Endodermal cell (in vitro differentiated cells): ENCODE measurements around the gene CPA4. TPM values are rescaled to one million over a fixed set of nuclear protein-coding genes. Genes with fewer than 3 reads are reported as not detected.

Experiments used
- DNase-seq: peaks from one replicate; pipeline ENCODE4 v3.0.0-alpha.2; 2017
- H3K27ac ChIP-seq: 2 replicates; pipeline ENCODE4 v1.5.1; 2013; ENCODE audit warnings: mild to moderate bottlenecking, low read depth, low read length, moderate library complexity
- H3K27me3 ChIP-seq: 2 replicates; pipeline ENCODE4 v1.6.1; 2013; ENCODE audit warnings: mild to moderate bottlenecking, low read length, moderate library complexity; ENCODE audit not compliant: insufficient read depth, control insufficient read depth, poor library complexity, severe bottlenecking
- H3K36me3 ChIP-seq: 2 replicates; pipeline ENCODE4 v1.7.0; 2013; ENCODE audit warnings: mild to moderate bottlenecking, low read length, moderate library complexity; ENCODE audit not compliant: control insufficient read depth, insufficient read depth
- H3K4me1 ChIP-seq: one replicate; pipeline ENCODE4 v1.7.0; 2013; ENCODE audit warnings: low read length; ENCODE audit not compliant: control insufficient read depth, insufficient read depth
- H3K4me3 ChIP-seq: 2 replicates; pipeline ENCODE4 v1.5.1; 2013; ENCODE audit warnings: mild to moderate bottlenecking, low read length, moderate library complexity
- H3K9ac ChIP-seq: 2 replicates; pipeline ENCODE4 v1.6.1; 2013; ENCODE audit warnings: mild to moderate bottlenecking, low read length, moderate library complexity; ENCODE audit not compliant: poor library complexity, severe bottlenecking; ENCODE audit errors: extremely low read depth
- H3K9me3 ChIP-seq: 2 replicates; pipeline ENCODE4 v1.6.1; 2013; ENCODE audit warnings: mild to moderate bottlenecking, low read length, moderate library complexity; ENCODE audit not compliant: control insufficient read depth
- H3K27ac Mint-ChIP-seq: 2 replicates; pipeline ENCODE4 v1.8.0; 2020; ENCODE audit warnings: mixed read lengths
- H3K27me3 Mint-ChIP-seq: 2 replicates; pipeline ENCODE4 v1.8.0; 2021; ENCODE audit warnings: mild to moderate bottlenecking, mixed read lengths; ENCODE audit not compliant: insufficient read depth
- H3K36me3 Mint-ChIP-seq: 2 replicates; pipeline ENCODE4 v1.8.0; 2020; ENCODE audit warnings: low read depth, mixed read lengths
- H3K4me1 Mint-ChIP-seq: 2 replicates; pipeline ENCODE4 v1.8.0; 2020; ENCODE audit warnings: mixed read lengths
- H3K4me3 Mint-ChIP-seq: 2 replicates; pipeline ENCODE4 v1.8.0; 2020; ENCODE audit warnings: mild to moderate bottlenecking, moderate library complexity, mixed read lengths
- H3K9me3 Mint-ChIP-seq: 2 replicates; pipeline ENCODE4 v1.8.0; 2020; ENCODE audit warnings: mild to moderate bottlenecking, mixed read lengths
- WGBS, 2 experiments: methylation state at CpG; one replicate each; pipeline versions ENCODE4 v1.1.5 to v1.1.7; 2013; ENCODE audit warnings: missing lambda C conversion rate in 2 of 2, mixed read lengths in 1 of 2; ENCODE audit not compliant: insufficient coverage in 1 of 2, insufficient read length in 1 of 2; 5-methylcytosine and 5-hydroxymethylcytosine counted together
- total RNA-seq, 2 donors: library from RNA; stranded (reverse); fragmentation: NEBNext Ultra II Directional in 1 of 2; extraction: Animal tissue kit (Norgen Biotek cat#: 25700) in 1 of 2; gene quantifications; 2 replicates in 1 of 2; 3 replicates in 1 of 2; pipeline ENCODE4 v1.2.1, GENCODE V29; 2021
- TF ChIP-seq, protein P1 (sequence below): fragments of 200-600 bp; sonication (generic); conservative IDR thresholded peaks from 2 replicates; pipeline ENCODE4 v1.5.0; 2021; ENCODE audit warnings: antibody characterized with exemption, mild to moderate bottlenecking

Gene CPA4
- total RNA-seq, 2 donors from 2014 or later: not detected

DNA sequence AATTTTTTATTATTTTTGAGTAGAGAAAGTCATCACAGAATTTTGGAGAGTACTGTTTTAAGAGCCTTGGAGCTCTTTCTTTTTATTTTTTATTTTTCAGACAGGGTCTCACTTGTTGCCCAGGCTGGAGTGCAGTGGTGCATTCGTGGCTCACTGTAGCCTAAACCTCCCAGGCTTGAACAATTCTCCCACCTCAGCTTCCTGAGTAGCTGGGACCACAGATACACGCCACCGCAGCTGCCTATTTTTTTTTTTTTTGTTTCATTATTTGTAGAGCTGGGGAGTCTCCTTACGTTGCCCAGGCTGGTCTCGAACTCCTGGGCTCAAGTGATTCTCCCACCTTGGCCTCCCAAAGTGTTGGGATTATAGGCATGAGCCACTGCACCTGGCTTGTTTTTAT, 10.6 kb downstream of the CPA4 start:
- H3K27ac ChIP-seq: no peak overlapping the region
- Mint-ChIP-seq H3K4me1 (no peaks in the 10 kb centered on the region), H3K9me3 (no peaks in the 10 kb centered on the region), H3K36me3 (no peaks in the 10 kb centered on the region), H3K4me3 (no peak overlapping the region), H3K27ac (no peak overlapping the region), H3K27me3 (peaks cover 3% of the 10 kb centered on the region)
- H3K36me3 ChIP-seq: no peaks in the 10 kb centered on the region
- TF ChIP-seq, protein P1, sequence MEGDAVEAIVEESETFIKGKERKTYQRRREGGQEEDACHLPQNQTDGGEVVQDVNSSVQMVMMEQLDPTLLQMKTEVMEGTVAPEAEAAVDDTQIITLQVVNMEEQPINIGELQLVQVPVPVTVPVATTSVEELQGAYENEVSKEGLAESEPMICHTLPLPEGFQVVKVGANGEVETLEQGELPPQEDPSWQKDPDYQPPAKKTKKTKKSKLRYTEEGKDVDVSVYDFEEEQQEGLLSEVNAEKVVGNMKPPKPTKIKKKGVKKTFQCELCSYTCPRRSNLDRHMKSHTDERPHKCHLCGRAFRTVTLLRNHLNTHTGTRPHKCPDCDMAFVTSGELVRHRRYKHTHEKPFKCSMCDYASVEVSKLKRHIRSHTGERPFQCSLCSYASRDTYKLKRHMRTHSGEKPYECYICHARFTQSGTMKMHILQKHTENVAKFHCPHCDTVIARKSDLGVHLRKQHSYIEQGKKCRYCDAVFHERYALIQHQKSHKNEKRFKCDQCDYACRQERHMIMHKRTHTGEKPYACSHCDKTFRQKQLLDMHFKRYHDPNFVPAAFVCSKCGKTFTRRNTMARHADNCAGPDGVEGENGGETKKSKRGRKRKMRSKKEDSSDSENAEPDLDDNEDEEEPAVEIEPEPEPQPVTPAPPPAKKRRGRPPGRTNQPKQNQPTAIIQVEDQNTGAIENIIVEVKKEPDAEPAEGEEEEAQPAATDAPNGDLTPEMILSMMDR: no peak
- WGBS, 2 experiments: 86 to 100% methylated on average over 1 to 5 of the region's 5 CpGs
- no peak overlapping the region for H3K4me3 ChIP-seq
- no peak overlapping the region for H3K9ac ChIP-seq
- no peaks in the 10 kb centered on the region for H3K9me3 ChIP-seq
- no peak for DNase-seq
- no peaks in the 10 kb centered on the region for H3K27me3 ChIP-seq
- H3K4me1 ChIP-seq: no peaks in the 10 kb centered on the region

DNA sequence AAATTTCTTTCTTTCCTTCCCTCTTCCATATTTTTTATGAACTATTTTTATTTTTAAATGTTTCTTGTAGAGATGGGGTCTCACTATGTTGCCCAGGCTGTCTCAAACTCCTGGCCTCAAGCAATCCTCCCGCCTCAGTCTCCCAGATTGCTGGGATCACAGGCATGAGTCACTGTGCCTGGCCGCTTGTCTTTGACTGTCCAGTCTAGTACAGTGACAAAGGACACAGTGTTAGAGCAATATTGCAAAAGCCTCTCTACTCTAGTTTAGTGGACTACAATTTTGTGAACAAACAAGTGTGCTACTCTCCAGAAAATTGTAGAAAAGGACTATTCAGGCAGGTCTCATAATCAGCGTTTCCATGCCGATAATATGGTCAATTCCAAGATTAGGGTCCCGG, 11.0 kb downstream of the CPA4 start:
- H3K9ac ChIP-seq: no peak overlapping the region
- no peak overlapping the region for H3K4me3 Mint-ChIP-seq
- H3K9me3 ChIP-seq: no peaks in the 10 kb centered on the region
- H3K4me1 ChIP-seq: no peaks in the 10 kb centered on the region
- H3K27ac Mint-ChIP-seq: no peak overlapping the region
- TF ChIP-seq, protein P1: no peak
- H3K4me1 Mint-ChIP-seq: no peaks in the 10 kb centered on the region
- no peaks in the 10 kb centered on the region for H3K9me3 Mint-ChIP-seq
- H3K36me3 Mint-ChIP-seq: no peaks in the 10 kb centered on the region
- H3K4me3 ChIP-seq: no peak overlapping the region
- peaks cover 3% of the 10 kb centered on the region for H3K27me3 Mint-ChIP-seq
- no peak for DNase-seq
- no peaks in the 10 kb centered on the region for H3K36me3 ChIP-seq
- no peak overlapping the region for H3K27ac ChIP-seq
- no peaks in the 10 kb centered on the region for H3K27me3 ChIP-seq
- 95% methylated on average over 5 of the region's 5 CpGs for WGBS, 2 experiments

DNA sequence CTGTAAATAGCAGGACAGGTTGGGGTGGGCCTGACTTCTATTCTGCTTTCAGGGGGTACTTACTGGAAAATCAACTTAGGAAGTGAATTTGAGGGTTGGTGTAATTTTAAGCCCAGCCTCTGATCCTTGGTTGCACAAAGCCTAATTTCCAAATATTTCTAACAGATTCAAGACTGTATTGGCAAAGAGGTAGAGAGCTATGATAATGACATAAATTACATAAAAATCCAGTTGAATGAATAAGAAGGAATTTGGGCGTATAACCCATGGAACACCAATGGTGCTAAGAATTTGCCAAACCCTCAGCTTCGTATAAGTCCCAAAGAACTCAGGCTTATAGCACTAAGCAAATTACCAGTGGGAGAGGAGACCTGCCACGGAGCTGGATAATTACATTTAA, 11.9 kb downstream of the CPA4 start:
- H3K4me3 ChIP-seq: no peak overlapping the region
- no peaks in the 10 kb centered on the region for H3K4me1 ChIP-seq
- H3K4me3 Mint-ChIP-seq: no peak overlapping the region
- H3K9me3 Mint-ChIP-seq: no peaks in the 10 kb centered on the region
- DNase-seq: no peak
- H3K36me3 Mint-ChIP-seq: no peaks in the 10 kb centered on the region
- TF ChIP-seq, protein P1: no peak
- peaks cover 3% of the 10 kb centered on the region for H3K27me3 Mint-ChIP-seq
- H3K27me3 ChIP-seq: no peaks in the 10 kb centered on the region
- H3K9ac ChIP-seq: no peak overlapping the region
- no peaks in the 10 kb centered on the region for H3K9me3 ChIP-seq
- H3K27ac Mint-ChIP-seq: no peak overlapping the region
- H3K27ac ChIP-seq: no peak overlapping the region
- 93 to 95% methylated on average over 3 of the region's 3 CpGs for WGBS, 2 experiments
- H3K36me3 ChIP-seq: no peaks in the 10 kb centered on the region
- H3K4me1 Mint-ChIP-seq: no peaks in the 10 kb centered on the region
